HG02759 (cell line): ENCODE measurements around the gene TEX13A.

Experiments
- ATAC-seq: cut with Tn5 transposase; IDR thresholded peaks from one replicate; pipeline ENCODE4 v1.9.1; 2021; ENCODE audit warnings: mild to moderate bottlenecking, moderate library complexity; ENCODE audit not compliant: unreplicated experiment

Gene TEX13A

DNA sequence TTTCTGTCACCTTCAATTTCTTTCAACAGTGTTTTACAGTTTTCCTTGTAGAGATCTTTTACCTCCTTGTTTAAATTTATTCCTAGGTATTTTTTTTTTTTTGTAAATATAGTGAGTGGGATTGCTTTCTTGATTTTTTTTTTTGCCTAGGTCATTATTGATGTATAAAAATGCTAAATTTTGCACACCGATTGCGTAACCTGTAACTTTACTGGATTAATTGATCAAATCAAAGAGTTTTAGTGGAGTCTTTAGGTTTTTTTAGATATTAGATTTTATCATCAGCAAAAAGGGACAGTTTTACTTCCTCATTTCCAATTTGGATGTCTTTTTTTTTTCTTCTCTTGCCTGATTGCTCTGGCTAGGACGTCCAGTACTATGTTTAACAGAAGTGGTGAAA, 40.9 kb downstream of the TEX13A start:
- ATAC-seq, result no peak

GRCh38 chrX:105173071-105173470, 47.4 kb downstream of the TEX13A start:
- no peak for ATAC-seq
